ENCODE data around the gene CRYAB.

- TF ChIP-seq CTCF (IDR thresholded peaks at IDR 0.05) (no peak), POLR2A (IDR thresholded peaks at IDR 0.05) (no peak)
Observed at GRCh38 chr11:111935317-111936039, 23.9 kb upstream of the CRYAB start.

Measured in stomach (tissue), 4 donors.